HG03045 (cell line): ENCODE results near the gene TRAPPC4.
"Not testable (repeated sequence)": the region's sequence is repeated elsewhere in the genome, so short reads cannot be mapped to it uniquely, and the experiment has no call there.

Experiments
- ATAC-seq: cut with Tn5 transposase; IDR thresholded peaks from one replicate; pipeline ENCODE4 v1.9.1; 2021; ENCODE audit warnings: mild to moderate bottlenecking, moderate library complexity; ENCODE audit not compliant: unreplicated experiment

TRAPPC4 gene, protein sequence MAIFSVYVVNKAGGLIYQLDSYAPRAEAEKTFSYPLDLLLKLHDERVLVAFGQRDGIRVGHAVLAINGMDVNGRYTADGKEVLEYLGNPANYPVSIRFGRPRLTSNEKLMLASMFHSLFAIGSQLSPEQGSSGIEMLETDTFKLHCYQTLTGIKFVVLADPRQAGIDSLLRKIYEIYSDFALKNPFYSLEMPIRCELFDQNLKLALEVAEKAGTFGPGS

GRCh38 chr11:119018074-119018938, at the start of gene TRAPPC4, which contains the start of gene RPS25:
TRAPPC4 (plus strand) TSS chr11:119018766; CDS start chr11:119018796, 30 bp downstream.
RPS25 (minus strand) TSS chr11:119018343; CDS start chr11:119018284, 59 bp downstream.
- peak; percentile 84 for ATAC-seq

GRCh38 chr11:118969508-118969907, 49.1 kb upstream of the TRAPPC4 start:
- not testable (repeated sequence) for ATAC-seq

DNA sequence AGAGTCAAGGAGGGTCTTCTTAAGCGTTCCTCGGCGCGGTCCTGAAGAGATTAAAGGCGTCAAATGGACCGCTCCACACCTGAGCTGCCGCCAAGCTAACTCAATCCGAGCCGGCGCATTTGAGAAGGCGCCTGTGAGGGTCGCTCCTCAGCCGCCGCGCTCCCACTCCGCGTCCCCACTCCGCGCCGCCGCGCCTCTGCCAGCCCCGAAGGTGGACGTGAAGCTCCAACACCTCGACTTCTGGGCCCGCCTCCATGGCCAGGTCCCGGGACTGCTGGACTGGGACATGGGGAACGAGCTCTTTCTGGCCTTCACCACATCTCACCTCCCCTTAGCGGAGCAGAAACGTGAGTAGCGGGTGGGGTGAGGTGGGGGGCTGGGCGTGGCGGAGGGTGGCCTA, 46.9 kb upstream of the TRAPPC4 start, which contains the start of gene FOXR1:
Gene FOXR1 (plus strand): TSS at position 116 of the 400 bp plus-strand sequence. CDS start 171 bp downstream, at position 287.
- ATAC-seq, result no peak

GRCh38 chr11:118973985-118974384, 44.6 kb upstream of the TRAPPC4 start:
- no peak for ATAC-seq

DNA sequence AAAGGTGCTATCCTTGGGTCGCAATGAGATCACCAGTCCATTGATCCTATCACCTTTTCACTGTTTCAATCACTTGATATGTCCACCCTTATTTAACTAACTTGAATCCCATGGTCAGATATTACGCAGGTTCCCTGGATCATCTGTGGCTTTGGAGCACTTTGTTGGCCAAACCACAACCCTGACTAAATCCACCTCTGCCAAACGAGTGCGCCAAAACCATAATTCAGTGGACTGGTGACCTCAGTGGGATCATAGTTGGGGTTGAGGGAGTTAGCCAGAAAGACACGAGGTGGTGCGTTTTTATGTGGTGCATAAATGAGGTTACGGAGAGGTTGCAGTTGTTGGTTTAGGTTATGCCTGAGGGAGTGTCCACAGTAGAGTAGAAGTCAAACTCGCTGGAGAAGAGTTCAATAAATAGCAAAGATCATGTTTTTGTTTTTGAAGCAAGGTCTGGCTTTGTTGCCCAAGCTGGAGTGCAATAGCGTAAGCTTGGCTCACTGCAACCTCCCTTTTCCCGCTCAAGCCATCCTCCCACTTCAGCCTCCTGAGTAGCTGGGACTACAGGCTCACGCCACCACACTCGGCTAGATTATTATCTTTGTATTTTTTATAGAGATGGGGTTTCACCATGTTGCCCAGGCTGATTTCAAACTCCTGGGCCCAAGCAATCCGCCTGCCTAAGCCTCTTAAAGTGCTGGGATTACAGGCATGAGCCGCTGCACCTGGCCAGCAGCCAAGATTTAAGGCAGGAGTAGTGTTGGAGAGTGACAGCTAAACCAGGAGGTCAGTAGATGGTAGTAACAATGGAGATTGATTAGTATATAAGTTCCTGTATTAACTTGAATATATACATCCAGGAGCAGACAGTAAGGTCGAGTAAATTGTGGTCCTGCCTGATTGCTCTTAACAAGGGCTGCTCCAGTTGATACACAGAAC, 42.5 kb upstream of the TRAPPC4 start:
- ATAC-seq, result no peak

- ATAC-seq, result no peak
Measured at GRCh38 chr11:118979434-118979833, 39.1 kb upstream of the TRAPPC4 start.

DNA sequence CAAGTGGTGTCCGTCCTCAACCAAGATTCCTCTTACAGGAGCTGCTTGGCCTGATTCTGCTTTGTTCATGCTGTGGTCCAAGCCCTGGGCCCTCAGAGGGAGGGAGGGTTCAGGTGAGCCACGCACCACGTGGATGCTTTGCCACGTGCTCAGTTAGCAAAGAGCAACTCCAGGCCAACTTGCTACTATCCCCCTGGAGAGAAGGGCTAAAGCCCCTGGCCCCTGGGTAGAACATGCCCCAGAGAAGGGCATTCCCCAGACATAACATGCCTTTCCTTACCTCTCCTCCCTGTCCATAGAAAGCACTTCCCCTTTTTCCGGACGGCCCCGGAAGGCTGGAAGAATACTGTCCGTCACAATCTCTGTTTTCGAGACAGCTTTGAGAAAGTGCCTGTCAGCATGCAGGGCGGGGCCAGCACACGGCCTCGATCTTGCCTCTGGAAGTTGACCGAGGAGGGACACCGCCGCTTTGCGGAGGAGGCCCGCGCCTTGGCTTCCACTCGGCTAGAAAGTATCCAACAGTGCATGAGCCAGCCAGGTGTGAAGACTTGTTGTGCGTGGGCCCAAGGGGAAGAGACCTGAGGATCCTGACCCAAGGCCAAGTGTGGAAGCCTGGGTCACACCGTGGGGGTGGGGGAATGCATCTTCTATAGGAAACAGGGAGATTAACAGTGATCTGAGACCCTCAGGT, 38.2 kb upstream of the TRAPPC4 start:
- ATAC-seq, result no peak

DNA sequence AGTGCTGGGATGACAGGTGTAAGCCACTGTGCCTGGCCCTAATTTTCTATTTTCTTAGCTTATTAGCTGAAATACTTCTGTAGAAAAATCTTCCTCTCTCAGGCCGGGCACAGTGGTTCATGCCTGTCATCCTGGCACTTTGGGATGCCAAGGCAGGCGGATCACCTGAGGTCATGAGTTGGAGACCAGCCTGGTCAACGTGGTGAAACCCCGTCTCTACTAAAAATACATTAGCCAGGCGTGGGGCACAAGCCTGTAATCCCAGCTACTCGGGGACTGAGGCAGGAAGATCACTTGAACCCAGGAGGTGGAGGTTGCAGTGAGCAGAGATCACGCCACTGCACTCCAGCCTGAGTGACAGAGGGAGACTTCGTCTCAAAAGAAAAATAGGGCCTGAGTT, 34.2 kb upstream of the TRAPPC4 start:
- not testable (repeated sequence) for ATAC-seq

- no peak for ATAC-seq
Measured at GRCh38 chr11:118984825-118985224, 33.7 kb upstream of the TRAPPC4 start.

DNA sequence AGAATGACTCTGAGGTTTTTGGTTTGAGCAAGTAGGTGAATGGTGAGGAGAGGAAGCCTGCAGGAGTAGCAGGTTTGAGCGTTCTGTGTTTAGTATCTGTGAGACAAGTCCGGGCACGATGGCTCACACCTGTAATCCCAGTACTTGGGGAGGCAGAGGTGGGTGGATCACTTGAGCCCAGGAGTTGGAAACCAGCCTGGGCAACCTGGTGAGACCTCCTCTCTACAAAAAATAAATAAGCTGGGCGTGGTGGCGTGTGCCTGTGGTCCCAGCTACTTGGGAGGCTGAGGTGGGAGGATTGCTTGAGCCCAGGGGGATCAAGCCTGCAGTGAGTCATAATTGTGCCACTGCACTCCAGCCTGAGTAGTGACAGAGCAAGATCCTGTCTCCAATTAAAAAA, 30.3 kb upstream of the TRAPPC4 start:
- no peak for ATAC-seq

DNA sequence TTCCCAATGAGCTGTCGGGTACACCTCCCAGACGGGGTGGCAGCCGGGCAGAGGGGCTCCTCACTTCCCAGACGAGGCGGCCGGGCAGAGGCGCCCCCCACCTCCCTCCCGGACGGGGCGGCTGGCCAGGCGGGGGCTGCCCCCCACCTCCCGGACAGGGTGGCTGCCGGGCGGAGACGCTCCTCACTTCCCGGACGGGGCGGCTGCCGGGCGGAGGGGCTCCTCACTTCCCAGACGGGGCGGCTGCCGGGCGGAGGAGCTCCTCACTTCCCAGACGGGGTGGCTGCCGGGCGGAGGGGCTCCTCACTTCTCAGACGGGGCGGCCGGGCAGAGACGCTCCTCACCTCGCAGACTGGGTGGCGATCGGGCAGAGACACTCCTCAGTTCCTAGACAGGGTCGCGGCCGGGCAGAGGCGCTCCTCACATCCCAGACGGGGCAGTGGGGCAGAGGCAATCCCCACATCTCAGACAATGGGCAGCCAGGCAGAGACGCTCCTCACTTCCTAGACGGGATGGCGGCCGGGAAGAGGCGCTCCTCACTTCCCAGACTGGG, 27.0 kb upstream of the TRAPPC4 start:
- ATAC-seq, result not testable (repeated sequence)

DNA sequence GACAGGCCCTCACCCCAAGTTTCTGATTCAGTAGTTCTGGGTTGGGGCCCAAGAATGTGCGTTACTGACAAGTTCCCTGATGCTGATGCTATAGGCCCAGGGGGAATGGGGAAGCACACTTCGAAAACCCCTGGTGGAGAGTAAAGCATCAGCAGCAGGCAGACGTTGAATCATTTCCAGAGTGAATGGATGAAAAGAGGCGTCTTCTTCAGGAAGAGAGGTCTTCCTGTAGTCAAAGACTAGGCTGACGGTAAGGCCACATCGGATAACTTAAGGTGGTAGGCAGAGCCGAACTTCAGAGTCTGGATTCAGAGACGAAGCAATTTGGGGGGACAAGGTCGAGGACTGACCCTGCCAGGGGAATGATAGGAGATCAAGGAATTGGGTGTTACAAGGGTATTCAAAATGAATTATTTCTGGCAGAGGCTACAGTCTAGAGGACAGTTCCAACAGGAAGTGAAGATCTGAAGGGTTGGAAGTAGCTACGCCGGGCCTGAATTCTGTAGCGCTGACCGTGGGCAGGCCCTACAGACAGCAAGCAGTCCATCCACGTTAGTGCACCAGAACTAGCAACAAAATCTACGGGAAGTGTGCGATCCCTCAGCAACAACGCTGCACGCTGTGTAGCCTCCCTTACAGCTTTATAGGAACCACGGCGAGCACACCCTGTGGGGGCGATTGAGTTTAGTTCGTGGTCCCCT, 21.5 kb upstream of the TRAPPC4 start:
- peak; percentile 9 for ATAC-seq

DNA sequence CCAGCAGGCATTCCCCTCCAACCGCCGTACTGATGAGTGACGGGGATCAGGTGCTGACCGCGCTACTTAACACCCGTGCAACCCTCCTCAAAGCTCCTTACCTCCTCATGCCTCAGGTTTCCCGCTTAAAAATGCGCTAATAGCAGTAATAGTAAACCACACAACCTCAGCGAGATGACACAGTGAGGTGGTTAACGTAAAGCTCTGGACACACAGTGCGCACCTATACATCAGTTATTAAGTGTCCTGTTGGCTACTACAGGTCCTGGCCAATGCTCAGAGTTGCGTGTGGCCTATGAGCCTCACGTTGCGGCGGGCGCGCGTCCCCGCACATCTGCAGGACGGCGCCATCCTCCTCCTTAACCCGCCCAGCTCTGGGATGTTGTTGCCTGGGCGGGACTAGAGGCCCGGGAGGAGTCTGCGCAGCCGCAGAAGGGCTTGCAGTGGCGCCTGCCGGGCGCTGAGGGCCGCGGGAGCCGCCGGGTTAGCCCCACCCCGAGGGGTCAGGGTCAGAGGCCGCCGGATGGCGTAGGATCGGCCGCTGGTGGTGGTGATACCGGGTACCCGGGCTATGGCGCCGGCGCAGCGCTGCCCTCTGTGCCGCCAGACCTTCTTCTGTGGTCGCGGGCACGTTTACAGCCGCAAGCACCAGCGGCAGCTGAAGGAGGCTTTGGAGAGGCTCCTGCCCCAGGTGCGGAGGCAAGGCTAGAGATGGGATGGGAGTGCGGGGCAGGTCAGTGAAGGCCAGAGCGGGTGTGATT, 20.8 kb upstream of the TRAPPC4 start, which contains the start of gene CENATAC:
Gene CENATAC (plus strand): TSS at position 512 of the 761 bp plus-strand sequence. CDS start 60 bp downstream, at position 572.
- peak; percentile 86 for ATAC-seq

DNA sequence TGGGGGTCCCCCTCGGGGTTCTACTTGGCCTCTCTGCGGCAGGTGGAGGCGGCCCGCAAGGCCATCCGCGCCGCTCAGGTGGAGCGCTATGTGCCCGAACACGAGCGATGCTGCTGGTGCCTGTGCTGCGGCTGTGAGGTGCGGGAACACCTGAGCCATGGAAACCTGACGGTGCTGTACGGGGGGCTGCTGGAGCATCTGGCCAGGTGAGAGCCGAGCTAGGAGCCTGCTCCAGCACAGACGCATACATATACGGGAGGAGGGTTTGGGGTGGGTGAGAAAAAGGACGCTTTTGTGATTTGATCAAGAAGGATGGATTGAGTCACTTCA, 20.2 kb upstream of the TRAPPC4 start:
- no peak for ATAC-seq

- no peak for ATAC-seq
Measured at GRCh38 chr11:118998822-118999221, 19.7 kb upstream of the TRAPPC4 start.

- no peak for ATAC-seq
Measured at GRCh38 chr11:119000906-119001305, 17.7 kb upstream of the TRAPPC4 start.

DNA sequence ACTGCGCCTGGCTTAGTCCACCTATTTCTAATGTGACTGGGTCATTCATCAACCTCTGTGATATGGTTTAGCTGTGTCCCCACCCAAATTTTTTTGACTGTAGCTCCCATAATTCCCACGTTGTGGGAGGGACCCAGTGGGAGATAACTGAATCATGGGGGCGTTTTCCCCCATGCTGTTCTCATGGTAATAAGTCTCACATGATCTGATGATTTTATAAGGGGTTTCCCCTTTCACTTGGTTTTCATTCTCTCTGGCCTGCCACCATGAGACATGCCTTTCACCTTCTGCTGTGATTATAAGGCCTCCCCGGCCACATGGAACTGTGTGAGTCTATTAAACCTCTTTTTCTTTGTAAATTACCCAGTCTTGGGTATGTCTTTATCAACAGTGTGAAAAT, 11.9 kb upstream of the TRAPPC4 start:
- no peak for ATAC-seq

- no peak for ATAC-seq
Measured at GRCh38 chr11:119011476-119012053, 7.0 kb upstream of the TRAPPC4 start.
